A172 (cell line): Measurements from ENCODE around the gene SLC6A12. TPM values are rescaled to one million over a fixed set of nuclear protein-coding genes. Genes with fewer than 3 reads are reported as not detected.
"Not testable (repeated sequence)": the region's sequence is repeated elsewhere in the genome, so short reads cannot be mapped to it uniquely, and the experiment has no call there.

Experiments used
- DNase-seq: peaks from one replicate; pipeline ENCODE4 v3.0.0-alpha.2; 2015; ENCODE audit warnings: low spot score
- total RNA-seq: library from RNA; depleted of rRNA; stranded (reverse); fragments of >200 nt; shearing (Covaris generic); gene quantifications from 2 replicates; pipeline ENCODE4 v1.2.3, GENCODE V29; 2014

Gene SLC6A12
- total RNA-seq, 1 experiment from 2014 or later = 0.10 TPM

GRCh38 chr12:217029-217428 is 3.1 kb upstream of the SLC6A12 start:
- not testable (repeated sequence) for DNase-seq

- DNase-seq = no peak
Measured at GRCh38 chr12:215116-215515, 1.2 kb upstream of the SLC6A12 start.

- DNase-seq = no peak
Measured at GRCh38 chr12:213527-213932, 427 bp downstream of the SLC6A12 start.

GRCh38 chr12:212715-213526 is 1.0 kb downstream of the SLC6A12 start:
- no peak for DNase-seq

GRCh38 chr12:212415-212714 is 1.6 kb downstream of the SLC6A12 start:
- DNase-seq = no peak

GRCh38 chr12:211639-212414 is 2.1 kb downstream of the SLC6A12 start:
- no peak for DNase-seq

- DNase-seq = no peak
Measured at GRCh38 chr12:211142-211465, 2.9 kb downstream of the SLC6A12 start.

- no peak for DNase-seq
Measured at GRCh38 chr12:210277-211141, 3.4 kb downstream of the SLC6A12 start.

- no peak for DNase-seq
Measured at GRCh38 chr12:209851-210250, 4.1 kb downstream of the SLC6A12 start.

GRCh38 chr12:209246-209645 is 4.7 kb downstream of the SLC6A12 start:
- DNase-seq = no peak

- DNase-seq = no peak
Measured at GRCh38 chr12:208813-209212, 5.1 kb downstream of the SLC6A12 start.

- DNase-seq = no peak
Measured at GRCh38 chr12:207804-208203, 6.2 kb downstream of the SLC6A12 start.

GRCh38 chr12:206746-207440 is 7.1 kb downstream of the SLC6A12 start:
- no peak for DNase-seq

- no peak for DNase-seq
Measured at GRCh38 chr12:205026-205425, 8.9 kb downstream of the SLC6A12 start.

GRCh38 chr12:204261-204678 is 9.7 kb downstream of the SLC6A12 start:
- no peak for DNase-seq

GRCh38 chr12:203462-204260 is 10.3 kb downstream of the SLC6A12 start:
- no peak for DNase-seq

- no peak for DNase-seq
Measured at GRCh38 chr12:203074-203461, 10.9 kb downstream of the SLC6A12 start.

- no peak for DNase-seq
Measured at GRCh38 chr12:202081-202731, 11.8 kb downstream of the SLC6A12 start.

GRCh38 chr12:201361-201760 is 12.6 kb downstream of the SLC6A12 start:
- no peak for DNase-seq

GRCh38 chr12:198705-199104 is 15.3 kb downstream of the SLC6A12 start:
- DNase-seq = no peak
